ENCODE data around the gene GNB1. TPM values are rescaled to one million over a fixed set of nuclear protein-coding genes. Genes with fewer than 3 reads are reported as not detected.

The GNB1 gene
- polyA plus RNA-seq, 1 donor: 269 TPM

DNA sequence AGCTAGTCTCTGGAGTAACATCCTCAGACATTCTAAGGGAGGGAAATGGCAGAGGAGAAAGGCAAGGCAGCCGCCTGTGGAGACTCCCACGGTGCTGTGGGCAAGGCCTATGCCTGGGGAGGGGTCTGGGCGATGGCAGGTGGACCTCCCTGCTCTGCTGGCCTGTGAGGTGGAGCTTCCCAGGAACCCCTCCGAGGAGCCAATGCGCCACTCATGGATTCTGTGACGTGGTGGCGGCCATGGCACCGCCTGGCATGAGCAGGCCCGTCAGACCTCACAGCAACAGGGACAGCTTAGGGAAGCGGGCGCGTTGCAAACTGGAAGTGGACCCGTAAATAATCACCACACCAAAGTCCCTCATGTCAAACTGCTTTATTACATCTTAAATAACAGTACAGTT lies 106.0 kb downstream of the GNB1 start:
- DNase-seq: no peak

DNA sequence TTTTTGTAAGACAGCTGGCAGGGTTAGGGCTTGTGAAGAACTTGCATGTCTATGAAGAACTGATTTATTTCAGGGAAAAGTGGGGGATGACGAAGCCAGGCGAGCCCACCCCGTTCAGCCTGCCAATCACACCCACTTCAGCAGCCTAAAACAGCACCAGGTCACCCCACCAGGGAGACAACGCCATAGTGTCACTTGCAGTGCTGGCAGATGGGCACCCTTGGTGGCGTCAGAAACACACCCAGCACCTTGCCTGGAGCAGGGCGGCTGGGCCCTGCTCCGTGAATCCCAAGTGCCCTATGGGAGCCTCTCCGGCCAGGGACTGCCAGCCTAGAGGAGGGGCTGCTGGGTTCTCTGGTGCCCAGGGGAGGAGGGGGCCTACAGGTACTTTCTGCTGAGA lies 107.6 kb downstream of the GNB1 start:
- no peak for DNase-seq

DNA sequence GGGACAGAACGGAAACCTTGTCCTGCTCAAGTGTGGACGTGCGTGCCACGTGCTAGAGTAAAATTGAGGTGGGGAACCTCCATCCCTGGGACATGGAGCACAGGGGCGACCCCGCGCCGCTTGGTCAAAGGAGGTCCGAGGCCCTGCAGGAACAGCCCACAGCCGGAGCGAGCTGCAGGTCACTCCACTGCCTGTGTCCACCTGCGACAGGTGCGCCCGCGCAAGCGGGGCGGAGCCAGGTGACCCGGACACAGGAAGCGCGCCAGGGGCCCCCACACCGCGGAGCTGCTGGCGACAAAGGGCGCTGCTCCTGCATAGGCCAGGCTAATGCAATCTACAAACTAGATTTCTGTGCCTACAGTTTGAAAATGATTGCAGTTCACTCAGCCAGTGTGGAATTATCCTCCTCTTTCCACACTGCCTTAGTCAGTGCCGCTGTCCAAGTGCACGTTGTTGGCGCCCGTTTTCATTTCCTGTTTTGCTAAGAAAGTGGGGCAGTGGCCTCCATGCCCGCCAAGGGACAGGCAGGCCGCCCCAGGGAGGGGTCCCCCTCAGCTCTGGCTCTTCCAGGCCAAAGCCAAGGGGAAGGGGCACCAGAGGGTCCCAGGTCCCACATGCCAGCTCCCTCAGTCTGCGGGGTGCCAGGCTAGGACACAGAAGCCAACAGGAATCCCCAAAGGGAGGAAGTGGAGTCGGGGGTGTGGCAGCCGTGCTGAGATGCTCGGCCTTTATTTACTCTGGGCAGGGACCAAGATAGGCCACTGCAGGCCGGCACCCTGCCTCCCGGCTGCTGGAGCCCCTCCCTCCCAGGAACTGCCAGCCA lies 108.3 kb downstream of the GNB1 start:
- no peak for DNase-seq

DNA sequence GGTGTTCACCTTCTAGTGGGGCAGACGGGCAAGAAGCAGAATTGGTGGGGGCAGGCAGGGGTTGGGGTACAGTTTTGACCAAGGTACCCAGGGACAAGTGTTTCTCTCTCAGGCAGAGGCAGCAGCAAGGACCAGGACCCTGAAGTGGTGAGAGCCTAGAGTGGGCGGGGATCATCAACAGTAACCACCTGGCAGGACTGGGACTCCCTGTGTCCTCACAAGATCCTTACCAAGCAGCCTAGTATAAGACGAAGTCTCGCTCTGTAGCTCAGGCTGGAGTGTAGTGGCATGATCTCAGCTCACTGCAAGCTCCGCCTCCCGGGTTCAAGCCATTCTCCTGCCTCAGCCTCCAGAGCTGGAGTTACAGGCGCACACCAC lies 109.4 kb downstream of the GNB1 start:
- DNase-seq: no peak

DNA sequence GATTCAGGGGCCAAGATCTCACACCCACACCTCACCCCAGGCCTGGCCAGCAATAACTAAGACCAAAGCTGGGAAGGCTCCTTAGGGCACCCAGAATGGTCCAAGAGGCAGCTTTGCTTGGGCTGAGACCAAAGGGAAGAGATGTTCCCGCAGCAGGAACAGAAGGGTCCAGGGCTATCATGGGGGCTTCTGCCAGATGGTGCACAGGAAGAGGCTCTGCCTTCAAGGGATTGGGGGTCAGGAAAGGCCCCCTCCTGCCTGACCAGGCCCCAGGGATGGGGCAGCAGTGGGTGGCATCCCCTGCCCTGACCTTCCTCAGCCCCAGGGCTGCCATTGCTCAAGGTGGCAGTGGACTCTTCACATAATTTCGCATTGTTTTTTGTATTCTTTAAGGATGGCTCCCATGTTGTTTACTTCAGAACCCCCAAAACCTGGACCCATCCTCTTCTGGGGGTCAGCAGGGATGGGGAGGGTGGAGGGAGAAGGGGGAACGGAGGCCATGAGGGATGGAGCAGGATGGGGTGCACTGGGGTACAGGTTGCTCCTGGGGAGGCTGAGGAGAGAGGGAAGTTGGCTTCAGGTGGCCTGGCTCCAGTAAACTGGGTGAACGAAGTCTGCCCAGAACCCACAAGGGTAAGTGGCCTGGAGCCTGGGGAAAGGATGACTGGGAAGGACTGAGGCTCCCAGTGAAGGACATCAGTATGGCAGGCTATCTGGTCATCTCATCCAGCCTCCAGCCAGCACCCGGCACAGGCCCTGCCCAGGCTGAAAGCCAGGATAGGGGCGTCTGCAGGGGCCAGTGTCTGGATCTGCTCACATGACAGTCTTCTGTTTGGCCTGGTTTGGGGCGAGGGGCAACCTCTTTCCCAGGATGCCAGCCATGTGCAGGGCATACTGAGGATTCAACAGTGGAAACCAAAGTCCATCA lies 110.0 kb downstream of the GNB1 start:
- no peak for DNase-seq

DNA sequence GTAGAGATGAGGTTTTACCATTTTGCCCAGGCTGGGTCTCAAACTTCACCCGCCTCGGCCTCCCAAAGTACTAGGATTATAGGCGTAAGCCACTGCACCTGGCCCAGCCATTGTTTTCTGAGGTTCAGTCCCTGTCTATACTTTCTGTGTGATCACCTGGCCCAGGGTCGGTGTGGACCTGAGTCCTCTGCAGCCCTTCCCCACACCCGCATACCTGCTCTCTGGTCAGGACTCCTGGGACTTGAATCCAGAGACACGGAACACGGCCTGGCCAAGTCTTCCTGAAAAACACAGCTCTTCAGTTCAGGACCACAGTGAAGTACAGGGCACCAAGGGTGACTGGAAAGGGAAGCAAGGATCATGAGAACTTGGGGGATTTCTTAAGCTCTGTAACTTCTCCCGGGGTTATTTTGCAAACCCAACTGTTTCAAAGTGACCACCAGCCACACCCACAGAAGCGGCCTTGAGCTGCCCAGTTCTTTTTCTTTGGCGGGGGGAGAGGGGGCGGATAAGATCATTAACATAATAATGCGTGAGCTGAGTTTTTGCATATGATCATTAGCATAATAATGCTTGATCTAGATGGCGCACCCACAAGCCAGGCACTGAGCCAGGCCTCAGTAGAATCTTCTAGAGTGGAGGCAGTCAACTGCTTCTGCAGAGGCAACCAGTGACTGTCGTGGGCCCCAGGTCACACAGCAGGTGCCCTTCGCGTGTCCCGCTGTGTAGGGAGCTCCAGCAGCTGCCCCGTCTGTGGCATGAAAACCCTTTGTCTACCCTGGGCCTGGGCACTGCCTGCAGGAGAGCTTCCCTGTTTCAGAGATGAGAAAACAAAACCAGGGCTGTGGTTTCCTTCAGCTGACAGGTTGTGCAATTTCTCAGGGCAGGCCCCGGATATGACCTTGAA lies 110.9 kb downstream of the GNB1 start:
- DNase-seq: no peak

DNA sequence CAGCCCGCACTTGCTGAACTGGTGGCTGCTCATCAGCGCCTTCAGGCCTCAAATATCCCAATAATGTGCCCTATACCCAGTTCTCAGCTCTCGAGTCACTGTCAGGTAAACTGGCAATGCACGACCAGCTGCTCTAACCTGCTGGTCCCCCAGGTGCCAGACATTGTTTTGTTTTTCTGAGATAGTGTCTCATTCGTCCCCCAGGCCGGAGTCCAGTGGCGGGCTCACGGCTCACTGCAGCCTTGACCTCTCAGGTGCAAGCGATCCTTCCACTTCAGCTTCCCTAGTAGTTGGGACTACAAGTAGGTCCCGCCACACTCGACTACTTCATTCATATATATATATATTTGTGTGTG lies 111.6 kb downstream of the GNB1 start:
- DNase-seq: no peak

DNA sequence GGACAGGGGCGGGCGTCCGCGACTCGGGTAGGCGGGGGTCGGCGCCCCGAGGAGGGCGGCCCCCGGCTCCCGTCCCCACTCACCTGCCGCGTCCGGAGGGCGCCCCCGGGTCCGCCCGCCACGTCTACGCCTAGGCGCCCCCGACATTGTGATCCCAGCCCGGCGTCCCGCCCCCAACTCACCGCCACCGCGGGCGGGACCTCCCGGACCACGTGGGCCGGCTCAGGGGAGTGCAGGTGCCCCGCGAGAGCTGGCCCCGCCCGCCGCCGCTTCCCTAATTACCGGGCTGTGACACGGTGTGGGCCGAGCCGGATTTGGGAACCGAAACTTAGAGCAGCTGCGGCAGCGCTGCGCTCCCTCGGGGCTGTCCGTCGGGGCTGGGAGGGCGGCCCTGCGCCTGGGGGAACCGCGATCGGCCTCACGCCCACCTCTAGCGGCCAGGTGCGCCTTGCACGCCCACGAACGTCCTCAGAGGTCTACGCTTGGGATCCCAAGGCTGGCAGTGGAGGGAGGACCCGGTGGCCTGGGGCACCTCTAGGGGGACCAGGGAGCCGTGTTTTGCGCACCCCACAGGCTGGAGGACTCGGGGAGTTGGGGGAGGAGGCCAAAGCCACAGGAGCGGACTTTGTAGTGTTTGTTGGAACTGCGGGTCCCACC lies 112.1 kb downstream of the GNB1 start:
- DNase-seq: no peak

DNA sequence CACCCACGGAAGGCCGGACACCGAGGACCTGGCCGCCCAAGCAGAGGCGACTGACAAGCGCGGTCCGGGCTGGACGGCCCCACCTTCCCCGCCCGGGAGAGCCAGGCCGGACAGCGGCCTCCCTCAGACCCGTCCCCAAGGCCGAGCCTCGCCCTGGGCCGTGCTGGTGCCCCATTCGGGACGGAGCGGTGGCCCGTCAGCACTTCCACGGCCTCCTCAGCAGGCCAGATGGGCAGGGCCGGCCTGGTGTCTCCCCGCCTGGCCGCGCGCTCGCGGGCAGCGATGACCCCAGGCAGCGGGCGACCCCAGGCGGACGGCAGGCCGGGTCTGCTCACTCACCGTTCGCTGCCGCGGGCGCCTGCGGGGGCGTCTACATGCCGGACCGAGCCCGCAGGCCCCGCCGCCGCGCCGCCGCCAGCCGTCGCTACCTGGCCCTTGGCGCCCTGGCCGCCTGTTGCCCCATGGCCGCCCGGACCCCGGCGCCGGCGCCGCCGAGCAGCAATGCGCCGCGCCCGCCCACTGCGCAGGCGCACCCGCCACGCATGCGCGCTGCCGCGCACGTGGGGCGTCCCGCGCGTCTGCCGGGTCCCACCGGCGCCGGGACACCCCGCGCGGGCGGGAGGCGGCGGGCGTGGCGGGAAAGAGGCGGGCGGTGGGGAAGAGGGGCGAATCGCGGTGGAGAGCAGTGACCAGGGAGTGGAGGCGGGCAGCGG lies 112.8 kb downstream of the GNB1 start, which contains the start of gene NADK:
Gene NADK (minus strand): TSS at position 521 of the 713 bp plus-strand sequence. CDS start 13,064 bp downstream, outside the sequence.
- DNase-seq: no peak

DNA sequence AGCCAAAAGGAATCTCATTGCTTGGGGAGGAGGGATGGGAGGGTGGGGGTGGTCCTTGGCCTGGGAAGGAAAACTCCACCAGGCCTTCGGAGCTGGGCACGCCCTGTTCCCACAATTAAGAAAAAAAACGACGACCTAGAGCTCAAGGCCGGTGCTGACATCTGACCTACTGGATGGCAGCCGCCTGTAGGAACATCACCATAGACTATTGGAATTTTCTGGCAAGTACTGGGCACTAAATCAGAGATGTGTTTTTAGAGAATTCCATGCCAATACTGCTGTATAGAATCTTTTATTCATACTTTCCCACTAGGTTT lies 113.3 kb downstream of the GNB1 start:
- DNase-seq: no peak

DNA sequence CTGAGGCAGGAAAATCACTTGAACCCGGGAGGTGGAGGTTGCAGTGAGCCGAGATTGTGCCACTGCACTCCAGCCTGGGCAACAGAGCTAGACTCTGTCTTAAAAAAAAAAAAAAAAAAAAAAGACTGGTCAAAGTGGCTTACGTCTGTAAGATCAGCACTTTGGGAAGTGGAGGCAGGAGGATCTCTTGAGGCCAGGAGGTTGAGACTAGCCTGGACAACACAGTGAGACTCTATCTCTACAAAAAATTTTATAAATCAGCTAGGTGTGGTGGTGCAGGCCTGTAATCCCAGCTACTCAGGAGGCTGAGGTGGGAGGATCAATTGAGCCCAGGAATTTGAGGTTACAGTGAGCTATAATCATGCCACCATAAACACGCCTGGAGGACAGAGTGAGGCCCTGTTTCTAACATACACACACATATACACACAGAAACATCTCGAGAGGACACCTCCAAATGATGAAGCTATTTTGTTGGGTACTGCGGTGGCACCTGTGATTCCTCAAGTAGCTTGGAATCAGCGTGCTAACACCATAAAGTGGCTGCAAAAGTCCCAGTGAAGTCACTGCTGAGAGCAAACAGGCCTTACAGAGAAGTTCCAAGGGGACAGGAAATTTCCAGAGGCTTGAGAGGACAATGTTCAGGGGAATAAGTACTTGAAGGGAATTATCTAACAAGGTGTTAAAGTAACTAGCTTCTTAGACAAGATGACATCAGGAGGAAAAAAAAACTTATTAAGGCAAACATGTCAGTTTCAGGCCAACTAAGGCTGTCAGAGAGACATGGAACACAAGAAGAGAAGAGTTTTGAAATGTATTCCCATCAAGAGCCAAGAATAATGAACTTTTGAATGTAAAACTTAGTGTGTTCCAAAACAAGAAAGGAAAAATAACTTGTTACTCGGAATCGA lies 114.0 kb downstream of the GNB1 start:
- no peak for DNase-seq

DNA sequence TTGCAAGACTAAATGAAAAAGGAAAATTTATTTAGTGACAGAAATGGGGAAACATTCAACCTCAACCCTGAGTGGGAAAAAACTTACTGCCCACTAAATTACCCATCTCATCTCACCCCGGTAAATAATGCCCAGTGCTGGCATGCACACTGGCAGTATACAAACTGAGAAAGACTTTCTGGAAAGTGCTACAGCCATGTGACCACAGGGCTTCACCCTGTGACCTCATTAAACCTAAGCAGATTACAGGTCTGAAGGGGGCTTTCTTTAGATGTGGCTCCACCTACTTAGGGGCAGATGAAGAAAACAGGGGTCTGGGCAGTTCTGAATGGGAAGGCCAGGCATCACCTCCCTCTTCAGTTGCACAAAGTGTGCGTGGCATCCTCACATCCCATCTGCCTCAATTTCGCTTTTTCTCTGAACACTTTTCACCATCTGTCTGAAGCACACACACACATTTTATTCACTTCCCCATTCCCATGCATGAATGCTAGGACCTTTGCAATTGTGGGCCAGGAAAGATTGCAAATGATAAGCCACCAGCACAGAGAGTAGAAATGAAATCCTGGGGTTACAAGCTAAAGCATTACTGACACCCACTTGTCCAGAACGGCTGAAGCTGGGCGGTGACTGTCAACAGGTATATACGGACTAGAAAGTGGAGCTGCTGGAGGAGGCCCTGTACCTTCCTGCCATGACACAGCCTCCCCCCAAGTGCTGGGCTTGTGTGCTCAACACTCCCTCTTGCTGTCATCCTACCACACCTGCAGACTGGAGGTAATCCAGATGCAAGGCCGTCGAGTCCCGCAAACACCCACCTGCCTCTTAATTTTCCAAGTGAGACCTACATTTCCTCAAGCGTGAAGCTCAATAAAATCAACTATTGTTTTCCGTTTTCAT lies 115.3 kb downstream of the GNB1 start:
- DNase-seq: no peak

DNA sequence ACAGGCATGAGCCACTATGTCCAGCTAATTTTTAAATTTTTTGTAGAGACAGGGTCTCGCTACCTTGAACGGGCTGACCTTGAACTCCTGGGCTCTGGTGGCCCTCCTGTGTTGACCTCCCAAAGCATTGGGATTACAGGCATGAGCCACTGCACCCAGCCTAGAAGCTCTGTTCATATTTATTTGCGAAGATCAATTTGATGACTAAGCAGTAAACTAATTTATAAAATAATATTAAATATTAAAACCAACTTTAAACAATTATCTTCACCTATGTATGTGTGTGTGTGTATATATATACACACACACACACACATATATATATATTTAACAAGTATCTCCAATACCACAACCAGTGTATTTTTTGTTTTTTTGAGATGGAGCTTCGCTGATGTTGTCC lies 117.0 kb downstream of the GNB1 start:
- no peak for DNase-seq

DNA sequence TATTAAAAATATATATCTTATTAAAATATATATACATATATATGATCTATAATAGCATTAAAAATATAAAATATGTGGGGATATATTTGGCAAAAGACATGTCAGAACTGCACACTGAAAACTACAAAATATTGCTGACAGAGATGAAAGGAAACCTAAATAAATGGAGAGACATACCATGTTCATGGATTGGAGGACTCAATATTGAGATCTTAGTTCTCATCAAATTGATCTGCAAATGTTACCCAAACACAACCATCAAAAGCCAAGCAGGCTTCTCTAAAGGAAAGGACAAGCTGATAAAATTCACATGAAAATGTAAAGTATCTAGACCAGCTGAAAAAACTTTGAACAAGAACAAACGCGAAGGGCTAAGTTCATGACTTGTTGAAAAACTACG lies 119.8 kb downstream of the GNB1 start:
- no peak for DNase-seq

DNA sequence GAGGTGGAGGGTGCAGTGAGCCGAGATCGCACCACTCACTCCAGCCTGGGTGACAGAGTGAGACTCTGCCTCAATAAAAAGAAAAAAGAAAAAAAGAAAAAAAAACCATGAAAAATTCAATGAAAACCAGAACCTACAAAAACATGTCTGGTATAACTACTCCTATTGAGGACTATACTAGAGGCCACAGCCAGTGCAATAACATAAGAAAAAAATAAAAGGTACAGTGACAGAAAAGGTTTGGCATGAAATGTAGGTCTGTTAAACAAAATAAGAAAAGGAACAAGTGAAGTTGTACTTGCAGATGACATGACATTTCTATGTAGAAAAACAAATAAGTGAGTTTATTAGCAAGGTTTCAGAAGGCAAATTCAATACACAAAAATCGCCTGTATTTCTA lies 120.8 kb downstream of the GNB1 start:
- no peak for DNase-seq

DNA sequence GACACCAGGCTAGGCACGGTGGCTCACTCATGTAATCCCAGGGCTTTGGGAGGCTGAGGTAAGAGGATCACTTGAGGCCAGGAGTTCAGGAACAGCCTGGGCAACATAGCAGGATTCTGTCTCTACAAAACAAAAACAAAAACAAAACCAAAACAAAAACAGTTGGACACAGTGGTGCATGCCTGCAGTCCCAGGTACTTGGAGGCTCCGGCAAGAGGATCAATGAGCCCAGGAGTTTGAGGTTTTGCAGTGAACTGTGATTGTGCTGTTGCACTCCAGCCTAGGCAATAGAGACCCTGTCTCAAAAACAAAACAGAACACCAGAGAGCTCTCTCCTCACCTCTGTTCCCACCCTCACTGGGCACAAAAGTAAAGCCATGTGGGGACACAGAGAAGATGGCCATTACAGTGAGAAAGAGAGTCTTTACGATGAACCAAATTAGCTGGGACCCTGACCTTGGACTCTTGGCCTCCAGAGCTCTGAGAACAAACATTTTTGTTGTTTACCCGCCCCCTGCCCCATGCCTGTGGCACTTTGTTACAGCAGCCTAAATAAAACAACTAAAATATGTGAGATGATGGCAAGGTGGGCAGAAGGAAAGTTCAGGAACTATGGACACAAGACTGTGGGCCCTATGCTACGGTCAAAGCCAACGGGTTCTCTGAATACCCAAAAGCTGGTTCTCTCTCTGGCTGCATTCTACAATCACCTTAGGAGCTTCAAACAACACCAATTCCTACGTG lies 122.5 kb downstream of the GNB1 start:
- DNase-seq: no peak

DNA sequence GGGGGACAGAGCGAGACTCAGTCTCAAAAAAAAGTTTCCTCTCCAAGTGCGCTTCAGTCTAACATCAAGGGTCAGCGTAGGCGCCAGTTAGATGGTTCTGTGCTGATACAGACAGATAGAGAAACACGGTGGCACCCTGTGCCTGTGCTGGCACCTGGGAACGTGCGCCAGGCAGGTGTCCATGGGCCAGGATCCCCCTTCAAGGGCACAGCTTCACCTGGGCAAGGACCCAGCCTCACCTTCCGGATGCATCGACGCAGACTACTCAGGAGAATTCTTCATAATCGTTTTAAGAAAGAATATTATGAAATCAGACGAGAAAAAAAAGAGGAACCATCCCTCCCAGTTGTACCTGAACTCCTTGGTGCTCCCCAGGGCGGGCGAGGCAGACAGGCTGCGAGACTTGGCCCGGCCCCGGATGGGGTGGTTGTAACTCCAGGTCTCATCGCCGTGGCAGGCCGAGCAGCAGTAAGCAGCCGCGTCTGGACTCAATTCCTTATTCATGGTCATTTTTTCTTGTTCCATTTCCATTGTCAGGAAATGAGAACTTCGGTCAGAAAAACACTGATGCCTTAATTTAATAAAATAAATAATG lies 125.9 kb downstream of the GNB1 start:
- no peak for DNase-seq

Data from left kidney (tissue), 2 donors.